Measurements from ENCODE around the gene TMX4. TPM values are rescaled to one million over a fixed set of nuclear protein-coding genes. Genes with fewer than 3 reads are reported as not detected.

Gene TMX4
- total RNA-seq, 2 experiments from 2014 or later, result 39.8 to 47.9 TPM

- ChIA-PET CTCF (interaction anchor here (0.9 to 1.8 kb wide), 5 partner anchors 12 to 785 kb away, joined by 3 to 31 read pairs (median 4); no protein-coding TSS in a partner anchor), POLR2A (no interaction called here)
- Mint-ChIP-seq H3K4me1 (ENCODE audit: low read depth) (no peaks in the 10 kb centered on the region), H3K4me3 (no peak overlapping the region), H3K27ac (no peak overlapping the region), H3K27me3 (peaks cover 22% of the 10 kb centered on the region), H3K36me3 (ENCODE audit: low read depth) (no peaks in the 10 kb centered on the region), H3K9me3 (no peaks in the 10 kb centered on the region)
- no peak for ATAC-seq (ENCODE audit: poor library complexity)
- peaks cover 0 to 5% of the 10 kb centered on the region in 2 experiments for H3K27me3 ChIP-seq (ENCODE audit: control insufficient read depth in 1 of 2, insufficient read depth in 2 of 2, low read length in 2 of 2)
- H3K27ac ChIP-seq (ENCODE audit: low read depth in 1 of 2, low read length in 2 of 2), result no peak overlapping the region
- no peaks in the 10 kb centered on the region for H3K36me3 ChIP-seq (ENCODE audit: insufficient read depth, low read length)
- H3K9me3 ChIP-seq (ENCODE audit: control insufficient read depth in 1 of 2, insufficient read depth in 1 of 2, low read length in 2 of 2), result no peaks in the 10 kb centered on the region
- no peak for DNase-seq
- intact Hi-C loops (cut with DNase I, micrococcal nuclease), result loop anchor here in 1 of 2 experiments (10.0 kb wide), 1 partner anchor 447 kb away; no protein-coding TSS in a partner anchor
- H3K4me1 ChIP-seq (ENCODE audit: insufficient read depth, low read length), result no peaks in the 10 kb centered on the region
- no peak overlapping the region for H3K4me3 ChIP-seq (ENCODE audit: low read length)
- no peak for TF ChIP-seq CTCF (IDR thresholded peaks at IDR 0.05)
Observed at GRCh38 chr20:7937328-7937727, 82.2 kb downstream of the TMX4 start.

GRCh38 chr20:7935027-7935551 is 84.5 kb downstream of the TMX4 start:
- TF ChIP-seq CTCF (IDR thresholded peaks at IDR 0.05), result no peak
- H3K36me3 Mint-ChIP-seq (ENCODE audit: low read depth), result no peaks in the 10 kb centered on the region
- intact Hi-C loops (cut with DNase I, micrococcal nuclease), result loop anchor here in 1 of 2 experiments (10.0 kb wide), 1 partner anchor 450 kb away; no protein-coding TSS in a partner anchor

GRCh38 chr20:7933346-7933745 is 86.2 kb downstream of the TMX4 start:
- Mint-ChIP-seq H3K4me3 (no peak overlapping the region), H3K36me3 (ENCODE audit: low read depth) (no peaks in the 10 kb centered on the region), H3K4me1 (ENCODE audit: low read depth) (no peaks in the 10 kb centered on the region), H3K27ac (no peak overlapping the region), H3K9me3 (no peaks in the 10 kb centered on the region), H3K27me3 (peaks cover 42% of the 10 kb centered on the region)
- Histone ChIP-seq H3K27ac (ENCODE audit: low read depth in 1 of 2, low read length in 2 of 2) (no peak overlapping the region), H3K4me3 (ENCODE audit: low read length) (no peak overlapping the region), H3K4me1 (ENCODE audit: insufficient read depth, low read length) (no peaks in the 10 kb centered on the region), H3K36me3 (ENCODE audit: insufficient read depth, low read length) (no peaks in the 10 kb centered on the region), H3K27me3 (ENCODE audit: control insufficient read depth in 1 of 2, insufficient read depth in 2 of 2, low read length in 2 of 2) (peaks cover 0 to 9% of the 10 kb centered on the region in 2 experiments), H3K9me3 (ENCODE audit: control insufficient read depth in 1 of 2, insufficient read depth in 1 of 2, low read length in 2 of 2) (no peaks in the 10 kb centered on the region)
- ChIA-PET CTCF (no interaction called here), POLR2A (no interaction called here)
- TF ChIP-seq CTCF (IDR thresholded peaks at IDR 0.05), result no peak
- intact Hi-C loops (cut with DNase I, micrococcal nuclease), result loop anchor here in 1 of 2 experiments (10.0 kb wide), 1 partner anchor 451 kb away; no protein-coding TSS in a partner anchor
- no peak for ATAC-seq (ENCODE audit: poor library complexity)
- DNase-seq, result no peak

More at GRCh38 chr20:7935027-7935551, 84.5 kb downstream of the TMX4 start:
- no peaks in the 10 kb centered on the region for H3K4me1 Mint-ChIP-seq (ENCODE audit: low read depth)
- H3K27ac Mint-ChIP-seq, result no peak overlapping the region
- peaks cover 36% of the 10 kb centered on the region for H3K27me3 Mint-ChIP-seq
- no peak overlapping the region for H3K4me3 ChIP-seq (ENCODE audit: low read length)
- no peaks in the 10 kb centered on the region for H3K9me3 Mint-ChIP-seq
- H3K9me3 ChIP-seq (ENCODE audit: control insufficient read depth in 1 of 2, insufficient read depth in 1 of 2, low read length in 2 of 2), result no peaks in the 10 kb centered on the region
- H3K4me3 Mint-ChIP-seq, result no peak overlapping the region
- H3K36me3 ChIP-seq (ENCODE audit: insufficient read depth, low read length), result no peaks in the 10 kb centered on the region
- DNase-seq, result no peak
- ChIA-PET POLR2A (no interaction called here), CTCF (no interaction called here)
- H3K4me1 ChIP-seq (ENCODE audit: insufficient read depth, low read length), result no peaks in the 10 kb centered on the region
- no peak for ATAC-seq (ENCODE audit: poor library complexity)
- no peak overlapping the region for H3K27ac ChIP-seq (ENCODE audit: low read depth in 1 of 2, low read length in 2 of 2)
- H3K27me3 ChIP-seq (ENCODE audit: control insufficient read depth in 1 of 2, insufficient read depth in 2 of 2, low read length in 2 of 2), result peaks cover 0 to 9% of the 10 kb centered on the region in 2 experiments

Measured in CD4-positive, alpha-beta T cell (primary cell).